ENCODE measurements around the gene BCL7B. TPM values are rescaled to one million over a fixed set of nuclear protein-coding genes. Genes with fewer than 3 reads are reported as not detected.

Gene BCL7B
- total and polyA plus RNA-seq, 2 of the 13 experiments (the other 11 are each of a cell fraction or from before 2014, with no cell fraction given), result 24.3 to 38.2 TPM

GRCh38 chr7:73521636-73522104 is 35.8 kb downstream of the BCL7B start (continued):
- TF ChIP-seq ZNF142 (CRISPR knock-in tag; IDR thresholded peaks at IDR 0.05), result peak; percentile 56; the same call in 1 of the 2 replicates
- no peak for TF ChIP-seq ZBTB7A (CRISPR knock-in tag; IDR thresholded peaks at IDR 0.05)
- TF ChIP-seq ZBTB1 (CRISPR knock-in tag; IDR thresholded peaks at IDR 0.05; ENCODE audit: borderline replicate concordance), result no peak
- 0 out of 2 replicates have a peak, but pooled peaks have one; percentile 12 for TF ChIP-seq FOXC1 (CRISPR knock-in tag; IDR thresholded peaks at IDR 0.05; ENCODE audit: borderline replicate concordance)
- TF ChIP-seq PRMT3 (CRISPR knock-in tag; IDR thresholded peaks at IDR 0.05; ENCODE audit: borderline replicate concordance, low read depth), result no peak
- TF ChIP-seq MXD1 (CRISPR knock-in tag; IDR thresholded peaks at IDR 0.05), result no peak
- no peak for TF ChIP-seq ZNF740 (CRISPR knock-in tag; IDR thresholded peaks at IDR 0.05)
- no peak for TF ChIP-seq IRF9 (CRISPR knock-in tag; IDR thresholded peaks at IDR 0.05; ENCODE audit: borderline replicate concordance)
- TF ChIP-seq AHR (CRISPR knock-in tag; IDR thresholded peaks at IDR 0.05), result no peak
- peak; percentile 93 for TF ChIP-seq ZFY (CRISPR knock-in tag; IDR thresholded peaks at IDR 0.05)
- TF ChIP-seq GMEB1 (CRISPR knock-in tag; IDR thresholded peaks at IDR 0.05; ENCODE audit: borderline replicate concordance), result no peak
- 0 out of 2 replicates have a peak, but pooled peaks have one; percentile 35 for TF ChIP-seq ZNF563 (CRISPR knock-in tag; IDR thresholded peaks at IDR 0.05)
- 0 out of 2 replicates have a peak, but pooled peaks have one; percentile 21 for TF ChIP-seq LBX2 (CRISPR knock-in tag; IDR thresholded peaks at IDR 0.05; ENCODE audit: borderline replicate concordance)
- TF ChIP-seq ZFX (CRISPR knock-in tag; IDR thresholded peaks at IDR 0.05; ENCODE audit: low read depth), result peak; percentile 94
